Mesothelial cell of epicardium (in vitro differentiated cells): ENCODE data around the gene GRAMD1B. TPM values are rescaled to one million over a fixed set of nuclear protein-coding genes. Genes with fewer than 3 reads are reported as not detected.

Experiments used
- DNase-seq, 2 experiments: peaks; one replicate each; pipeline ENCODE4 v3.0.0; 2021; ENCODE audit warnings: low spot score in 2 of 2; ENCODE audit not compliant: unreplicated experiment in 2 of 2
- H3K27ac Mint-ChIP-seq: 2 replicates; pipeline ENCODE4 v1.8.0; 2021; ENCODE audit warnings: mixed read lengths
- H3K27me3 Mint-ChIP-seq: 2 replicates; pipeline ENCODE4 v1.8.0; 2021; ENCODE audit warnings: low read depth, mixed read lengths
- H3K36me3 Mint-ChIP-seq: 2 replicates; pipeline ENCODE4 v1.8.0; 2021; ENCODE audit warnings: mixed read lengths
- H3K4me1 Mint-ChIP-seq: 2 replicates; pipeline ENCODE4 v1.8.0; 2021; ENCODE audit warnings: mixed read lengths
- H3K4me3 Mint-ChIP-seq: 2 replicates; pipeline ENCODE4 v1.8.0; 2021; ENCODE audit warnings: mild to moderate bottlenecking, moderate library complexity, mixed read lengths
- H3K9me3 Mint-ChIP-seq: 2 replicates; pipeline ENCODE4 v1.8.0; 2021; ENCODE audit warnings: mixed read lengths
- CTCF ChIP-seq: fragments of 200-600 bp; sonication (generic); IDR thresholded peaks from one replicate; pipeline ENCODE4 v1.5.0; 2021; ENCODE audit warnings: antibody characterized with exemption; ENCODE audit not compliant: unreplicated experiment
- total RNA-seq: library from RNA; stranded (reverse); gene quantifications from 3 replicates; pipeline ENCODE4 v1.2.1, GENCODE V29; 2021

Gene GRAMD1B
- total RNA-seq, 1 donor from 2014 or later: 8.4 TPM

GRCh38 chr11:123581651-123582399 is 151.8 kb downstream of the GRAMD1B start:
- Mint-ChIP-seq H3K4me3 (no peak overlapping the region), H3K27ac (no peak overlapping the region), H3K9me3 (no peaks in the 10 kb centered on the region), H3K4me1 (peaks cover 20% of the 10 kb centered on the region), H3K27me3 (peaks cover 2% of the 10 kb centered on the region), H3K36me3 (no peaks in the 10 kb centered on the region)
- no peak for TF ChIP-seq CTCF
- no peak for DNase-seq

- H3K4me3 Mint-ChIP-seq: no peak overlapping the region
- H3K9me3 Mint-ChIP-seq: no peaks in the 10 kb centered on the region
- no peaks in the 10 kb centered on the region for H3K36me3 Mint-ChIP-seq
- no peak for TF ChIP-seq CTCF
- no peak overlapping the region for H3K27ac Mint-ChIP-seq
- peaks cover 2% of the 10 kb centered on the region for H3K27me3 Mint-ChIP-seq
- peaks cover 20% of the 10 kb centered on the region for H3K4me1 Mint-ChIP-seq
- no peak for DNase-seq
Observed at GRCh38 chr11:123582992-123583504, 153.0 kb downstream of the GRAMD1B start.

GRCh38 chr11:123584186-123584585 is 154.1 kb downstream of the GRAMD1B start:
- no peak for DNase-seq
- Mint-ChIP-seq H3K36me3 (no peaks in the 10 kb centered on the region), H3K27ac (no peak overlapping the region), H3K27me3 (peaks cover 2% of the 10 kb centered on the region), H3K4me3 (no peak overlapping the region), H3K9me3 (no peaks in the 10 kb centered on the region), H3K4me1 (peaks cover 20% of the 10 kb centered on the region)
- no peak for TF ChIP-seq CTCF

- TF ChIP-seq CTCF: no peak
Observed at GRCh38 chr11:123584737-123585136, 154.7 kb downstream of the GRAMD1B start.

GRCh38 chr11:123585206-123585605 is 155.1 kb downstream of the GRAMD1B start:
- Mint-ChIP-seq H3K36me3 (no peaks in the 10 kb centered on the region), H3K4me1 (peaks cover 18% of the 10 kb centered on the region), H3K27ac (peak overlapping the region; percentile 55), H3K9me3 (no peaks in the 10 kb centered on the region), H3K4me3 (no peak overlapping the region), H3K27me3 (peaks cover 2% of the 10 kb centered on the region)
- no peak for DNase-seq
- TF ChIP-seq CTCF: no peak

More at GRCh38 chr11:123584737-123585136, 154.7 kb downstream of the GRAMD1B start:
- no peak overlapping the region for H3K27ac Mint-ChIP-seq
- H3K4me3 Mint-ChIP-seq: no peak overlapping the region
- no peak for DNase-seq
- H3K9me3 Mint-ChIP-seq: no peaks in the 10 kb centered on the region
- peaks cover 20% of the 10 kb centered on the region for H3K4me1 Mint-ChIP-seq
- no peaks in the 10 kb centered on the region for H3K36me3 Mint-ChIP-seq
- H3K27me3 Mint-ChIP-seq: peaks cover 2% of the 10 kb centered on the region
